GM18868 (cell line): Measurements from ENCODE around the gene STON2.
"Not testable (repeated sequence)": the region's sequence is repeated elsewhere in the genome, so short reads cannot be mapped to it uniquely, and the experiment has no call there.

ENCODE experiments used
- ATAC-seq: cut with Tn5 transposase; IDR thresholded peaks from one replicate; pipeline ENCODE4 v1.9.1; 2021; ENCODE audit warnings: mild to moderate bottlenecking, moderate library complexity; ENCODE audit not compliant: unreplicated experiment

The STON2 gene

DNA sequence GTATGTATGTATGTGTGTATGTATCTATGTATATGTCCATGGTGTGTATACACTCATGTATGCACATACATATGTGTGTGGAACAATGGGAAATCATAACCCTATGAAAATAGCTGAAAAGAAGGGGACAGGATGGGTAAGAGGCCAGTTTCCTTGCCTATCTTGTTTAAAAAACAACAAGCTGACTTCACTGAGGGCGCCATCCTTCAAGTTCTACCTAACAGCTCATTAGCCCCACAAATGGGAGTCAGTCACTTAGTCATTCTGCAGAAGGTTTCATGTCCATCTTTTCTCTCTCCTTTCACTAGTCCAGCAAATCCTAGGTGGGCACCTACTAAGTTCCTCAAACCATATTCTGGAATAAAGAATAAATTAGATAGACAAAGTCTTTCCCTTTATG lies 14.7 kb downstream of the STON2 start:
- ATAC-seq, result no peak

DNA sequence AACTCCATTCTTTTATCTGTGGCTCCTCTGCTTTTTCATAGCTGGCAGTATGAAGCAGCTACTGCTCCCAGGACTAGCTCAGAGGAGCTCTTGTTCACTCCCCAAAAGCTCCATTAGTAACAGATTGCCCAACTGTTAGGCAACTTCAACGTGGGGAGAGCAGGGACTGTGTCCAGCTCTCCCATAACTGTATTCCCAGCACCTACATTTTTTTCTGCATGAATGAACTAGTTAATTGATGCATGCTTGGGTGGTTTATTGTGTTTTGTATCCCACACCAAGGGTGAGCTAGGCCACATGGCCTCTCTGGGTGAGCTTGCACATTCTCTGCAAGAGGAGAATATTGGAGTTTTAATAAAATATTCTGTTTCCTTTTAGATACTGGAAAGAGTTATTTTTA lies 15.2 kb downstream of the STON2 start:
- ATAC-seq, result no peak

DNA sequence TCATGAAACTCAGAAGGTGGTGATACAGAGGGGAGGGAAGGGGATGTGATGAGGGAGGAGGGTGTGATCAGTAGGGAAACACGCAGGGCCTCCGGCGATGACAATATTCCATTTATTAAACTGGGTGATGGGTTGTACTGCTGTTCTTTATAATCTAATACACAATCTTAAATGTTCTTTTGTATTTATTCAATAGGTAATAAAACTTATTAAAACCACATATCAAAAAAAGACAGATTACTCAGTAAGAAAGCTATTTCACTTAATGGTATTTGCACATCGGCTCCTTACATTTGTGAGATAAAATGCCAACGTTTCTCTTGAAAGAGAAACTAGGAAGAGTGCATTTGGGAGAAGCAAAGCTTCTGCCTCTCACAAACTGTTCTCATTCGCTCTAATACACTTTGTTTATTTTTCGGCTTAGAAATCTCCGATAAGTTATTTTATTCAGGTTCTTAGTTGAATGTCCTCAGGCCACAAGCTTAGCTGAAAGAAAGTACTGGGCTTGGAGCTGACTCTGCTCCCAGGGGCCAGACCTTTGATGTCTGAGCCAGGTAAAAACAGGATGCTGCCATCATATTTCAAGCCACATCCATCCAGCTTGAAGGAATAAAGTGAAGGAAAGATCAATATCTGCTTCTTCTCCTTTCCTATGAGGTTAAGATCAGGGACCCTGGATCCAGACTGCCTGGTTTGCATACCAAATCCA lies 17.5 kb downstream of the STON2 start:
- ATAC-seq, result no peak

DNA sequence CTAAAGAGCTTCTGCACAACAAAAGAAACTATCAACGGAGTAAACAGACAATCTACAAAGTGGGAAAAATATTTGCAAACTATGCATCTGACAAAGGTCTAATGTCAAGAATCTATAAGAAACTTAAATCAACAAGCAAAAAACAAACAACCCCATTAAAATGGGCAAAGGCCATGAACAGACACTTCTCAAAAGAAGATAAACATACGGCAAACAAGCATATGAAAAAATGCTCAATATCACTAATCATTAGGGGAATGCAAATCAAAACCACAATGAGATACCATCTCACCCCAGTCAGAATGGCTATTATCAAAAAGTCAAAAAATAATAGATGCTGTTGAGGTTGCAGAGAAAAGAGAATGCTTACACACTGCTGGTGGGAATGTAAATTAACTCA lies 20.1 kb downstream of the STON2 start:
- not testable (repeated sequence) for ATAC-seq

DNA sequence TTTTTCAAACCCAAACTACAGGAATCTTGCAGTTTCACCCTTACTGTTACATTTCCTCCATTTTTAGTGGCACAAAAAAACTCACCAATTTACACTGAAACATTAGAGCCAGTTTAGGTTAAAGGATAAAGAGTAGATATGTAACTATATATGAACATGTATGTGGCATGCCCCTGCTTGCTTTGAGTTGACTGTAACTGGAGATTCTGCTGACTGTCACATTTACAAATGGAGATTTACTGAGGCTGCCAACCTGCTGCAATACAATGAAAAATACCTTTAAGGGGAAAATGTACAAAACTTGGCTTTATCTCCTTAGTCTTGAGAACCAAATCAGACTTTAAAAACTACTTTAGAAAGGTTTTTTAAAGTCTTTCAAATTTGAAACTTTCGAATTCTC lies 28.3 kb downstream of the STON2 start:
- ATAC-seq, result no peak

DNA sequence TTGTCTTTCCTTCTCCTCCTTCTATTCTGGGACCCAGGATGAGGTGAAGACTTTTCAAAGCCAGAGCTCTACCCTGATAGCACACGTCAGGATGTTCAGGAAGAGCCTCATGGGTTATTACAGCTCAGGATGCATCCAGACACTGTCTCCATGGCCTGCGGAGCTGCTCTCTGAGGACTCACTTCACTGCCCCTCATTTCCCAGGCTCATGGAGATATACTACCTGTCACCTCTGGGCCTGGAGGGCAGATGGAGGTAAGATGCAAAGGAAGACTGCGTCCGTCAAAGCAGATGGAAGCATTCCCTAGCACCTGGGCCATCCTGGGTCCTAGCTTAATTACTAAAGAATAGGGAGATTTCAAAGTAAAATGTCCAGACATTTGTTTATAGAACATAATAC lies 32.6 kb downstream of the STON2 start:
- no peak for ATAC-seq

DNA sequence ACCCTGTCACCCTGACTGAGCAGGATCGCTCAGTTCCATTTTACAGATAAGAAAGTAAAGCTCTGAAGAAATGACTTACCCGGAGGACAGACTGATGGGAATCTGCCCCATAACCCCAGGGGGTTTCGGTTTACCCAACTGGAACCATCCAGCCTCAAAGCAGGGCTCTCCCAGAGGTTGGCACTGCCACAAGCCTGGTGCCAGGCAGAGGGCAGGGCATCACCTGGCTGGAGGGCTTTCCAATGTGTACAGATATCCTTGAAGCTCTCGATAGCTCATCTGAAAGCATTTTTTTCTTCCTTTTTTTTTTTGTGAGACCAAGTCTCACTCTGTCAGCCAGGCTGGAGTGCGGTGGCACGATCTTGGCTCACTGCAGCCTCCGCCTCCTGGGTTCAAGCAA lies 33.2 kb downstream of the STON2 start:
- ATAC-seq, result no peak

DNA sequence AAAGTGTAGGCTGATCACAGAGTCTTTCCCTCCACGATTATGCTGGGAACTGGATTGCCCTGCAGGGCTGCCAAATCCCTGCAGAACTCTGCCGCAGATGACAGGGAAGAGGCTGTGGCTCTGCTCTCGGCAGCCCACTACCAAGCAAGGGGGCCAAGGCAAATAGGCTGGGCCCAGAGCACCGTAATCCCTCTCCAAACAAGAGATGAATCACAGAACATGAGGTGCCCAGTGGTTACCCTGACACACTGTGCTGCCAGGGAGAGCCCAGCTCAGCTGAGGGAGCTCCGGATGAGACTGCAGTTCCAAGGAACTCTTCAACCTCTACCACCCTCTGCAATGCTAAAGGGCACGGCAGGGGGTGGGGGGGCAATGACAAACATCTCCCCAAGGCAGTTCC lies 33.9 kb downstream of the STON2 start:
- ATAC-seq, result no peak

DNA sequence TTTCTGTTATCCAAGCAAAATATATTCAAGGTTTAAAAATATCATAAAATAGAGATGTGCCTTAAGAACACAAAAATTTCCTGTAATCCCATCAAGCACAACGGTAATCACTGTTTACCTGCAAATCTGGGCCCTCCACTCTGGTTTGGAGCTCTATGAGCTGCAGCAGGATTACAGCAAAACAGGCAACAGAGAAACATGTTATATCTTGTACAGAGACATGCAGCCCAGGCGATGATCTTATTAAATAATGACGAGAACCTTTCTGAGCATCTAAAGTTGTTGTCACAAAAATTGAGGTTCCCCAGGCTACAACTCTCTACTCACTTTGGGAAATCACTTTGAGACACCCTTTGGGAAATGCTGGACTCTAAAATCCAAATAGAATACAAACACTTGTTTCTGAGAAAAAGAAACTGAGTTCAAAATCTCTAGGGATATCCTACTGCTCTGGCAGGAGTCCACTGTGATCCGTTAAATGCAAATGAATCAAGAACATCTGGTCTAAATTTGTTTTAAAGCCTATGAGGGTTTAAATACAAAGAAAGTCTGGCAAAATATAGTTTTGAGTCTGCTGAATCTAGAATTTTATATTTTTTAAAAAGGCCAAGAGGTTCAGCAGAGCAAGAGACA lies 36.3 kb downstream of the STON2 start:
- ATAC-seq, result no peak

DNA sequence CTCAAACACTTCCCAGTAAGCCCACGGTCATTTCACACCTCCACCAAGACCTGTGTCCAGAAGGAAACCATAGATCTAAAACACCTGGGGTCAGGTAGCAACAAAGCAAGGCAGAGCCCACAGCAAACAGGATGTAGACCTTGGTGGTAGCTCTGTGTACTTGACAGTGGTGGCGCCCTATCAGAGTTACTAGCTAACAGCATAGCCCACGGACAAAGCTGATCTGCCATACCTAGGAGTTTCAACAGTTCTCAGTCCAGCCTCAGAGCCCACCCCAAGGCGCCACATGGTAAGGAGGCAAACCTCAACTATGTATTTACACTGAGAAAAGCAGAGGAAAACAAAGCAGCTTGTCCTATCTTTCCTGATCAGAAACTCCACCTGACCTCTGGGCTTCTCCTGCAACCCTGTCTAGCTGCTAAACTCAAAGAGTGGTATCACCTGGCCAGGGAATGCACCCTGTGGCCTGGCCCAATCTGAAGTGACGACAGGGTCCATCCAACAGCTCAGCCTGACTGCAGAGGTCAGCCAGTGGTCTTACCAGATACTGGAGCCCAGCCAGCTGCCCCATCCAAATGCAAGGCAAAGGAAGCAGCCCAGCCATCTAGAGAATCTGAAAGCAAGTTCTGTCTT lies 46.3 kb downstream of the STON2 start:
- no peak for ATAC-seq

DNA sequence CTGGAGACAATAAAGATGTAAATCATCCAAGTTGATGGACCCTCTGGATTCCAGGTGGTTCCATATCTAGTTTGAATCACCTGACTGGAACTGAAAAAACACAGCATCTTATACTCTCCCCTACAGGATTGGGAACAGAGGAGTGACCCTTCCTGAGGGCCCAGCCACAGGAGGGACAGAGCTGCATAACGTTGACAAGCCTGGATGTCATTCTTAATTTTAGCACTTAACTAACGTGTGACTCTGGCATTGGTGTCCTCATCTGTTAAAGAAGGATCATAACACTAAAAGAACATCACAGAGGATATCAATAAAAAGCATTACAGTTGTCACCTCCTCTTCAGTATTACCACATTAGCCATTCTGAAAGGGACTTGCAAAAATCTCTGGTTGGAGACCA lies 47.7 kb downstream of the STON2 start:
- no peak for ATAC-seq

DNA sequence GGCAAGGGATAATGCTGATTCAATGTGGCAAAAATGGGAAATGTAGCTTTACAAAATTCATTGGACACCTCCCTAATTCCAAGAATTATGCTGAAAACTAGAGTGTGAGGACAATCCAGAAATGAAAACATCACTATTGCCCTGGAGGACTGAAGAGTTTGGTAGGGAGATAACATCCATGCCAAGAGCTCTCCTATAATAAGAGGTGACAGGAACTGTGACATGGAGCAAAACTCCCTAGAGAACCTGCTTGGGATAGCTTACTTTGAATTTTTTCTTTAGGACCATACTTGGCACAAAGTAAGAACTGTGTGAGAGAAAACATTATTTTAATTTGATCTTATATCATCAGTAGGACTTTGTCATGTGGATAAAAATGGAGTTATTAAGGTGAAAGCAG lies 48.9 kb downstream of the STON2 start:
- ATAC-seq, result no peak

DNA sequence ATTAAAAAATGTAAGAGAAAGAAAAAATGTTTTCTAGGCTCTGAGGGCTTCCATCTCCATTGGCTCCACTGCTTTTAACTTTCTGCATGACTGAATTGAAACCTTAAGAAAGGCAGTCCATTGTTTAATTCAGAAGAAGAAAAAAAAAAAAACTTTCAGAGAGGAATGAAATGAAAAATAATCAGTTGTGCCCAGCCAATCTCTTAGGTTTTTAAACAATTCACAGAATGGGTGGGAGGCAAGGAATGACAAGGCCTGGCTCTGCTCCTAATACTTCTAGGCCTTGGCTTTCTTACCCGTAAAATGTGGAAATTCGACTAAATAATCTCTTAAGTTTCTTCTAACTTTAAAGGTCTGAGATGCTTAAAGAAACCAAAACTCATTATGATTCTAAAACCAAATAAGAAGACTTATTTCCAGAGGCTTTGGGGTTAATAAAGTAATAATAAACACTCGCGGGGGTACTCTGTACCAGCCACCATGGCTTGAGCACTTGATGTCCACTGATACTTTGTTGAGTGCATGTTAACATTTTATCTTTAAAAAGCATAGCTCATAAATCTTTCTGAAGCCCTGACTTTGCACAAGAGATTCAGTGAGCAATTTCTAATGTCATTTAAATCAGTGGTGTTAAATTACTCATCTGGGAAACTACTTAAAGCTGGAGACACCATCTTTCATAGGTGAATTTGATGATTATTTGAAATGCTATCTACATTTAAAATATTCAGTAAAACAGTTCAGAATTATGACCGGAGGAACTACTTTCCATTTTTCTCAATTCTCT lies 49.6 kb downstream of the STON2 start:
- no peak for ATAC-seq

DNA sequence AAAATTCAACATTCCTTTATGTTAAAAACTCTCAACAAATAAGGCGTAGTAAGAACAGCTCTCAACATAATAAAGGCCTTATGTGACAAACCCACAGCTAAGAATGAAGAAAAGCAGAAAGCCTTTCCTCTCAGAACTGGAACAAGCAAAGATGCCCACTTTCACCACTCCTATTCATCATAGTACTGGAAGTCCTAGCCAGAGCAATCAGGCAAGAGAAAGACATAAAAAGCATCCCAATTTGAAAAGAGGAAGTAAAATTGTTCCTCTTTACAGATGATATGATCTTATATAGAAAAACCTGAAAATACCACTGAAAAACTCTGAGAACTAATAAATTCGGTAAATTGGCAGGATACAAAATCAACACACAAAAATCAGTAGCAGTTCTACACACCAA lies 52.1 kb downstream of the STON2 start:
- ATAC-seq, result no peak

DNA sequence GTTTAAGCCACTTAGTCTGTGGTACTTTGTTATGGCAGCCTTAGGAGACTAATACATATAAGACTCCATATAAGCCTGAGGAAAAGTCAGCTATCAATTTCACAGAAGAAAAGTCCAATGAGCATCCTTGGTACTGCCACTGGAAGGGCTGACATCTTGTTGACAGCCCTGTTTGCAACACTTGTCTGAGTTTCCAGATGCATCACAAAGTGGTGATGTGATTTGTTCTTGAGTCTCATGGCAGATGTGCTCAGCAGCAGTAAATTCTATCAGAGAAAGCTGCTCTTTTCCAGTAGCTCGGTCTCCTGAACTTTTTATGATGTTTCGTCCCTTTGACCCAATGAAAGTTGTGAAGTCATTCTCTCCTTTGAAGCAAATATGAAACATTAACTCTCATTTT lies 54.3 kb downstream of the STON2 start:
- ATAC-seq, result no peak

DNA sequence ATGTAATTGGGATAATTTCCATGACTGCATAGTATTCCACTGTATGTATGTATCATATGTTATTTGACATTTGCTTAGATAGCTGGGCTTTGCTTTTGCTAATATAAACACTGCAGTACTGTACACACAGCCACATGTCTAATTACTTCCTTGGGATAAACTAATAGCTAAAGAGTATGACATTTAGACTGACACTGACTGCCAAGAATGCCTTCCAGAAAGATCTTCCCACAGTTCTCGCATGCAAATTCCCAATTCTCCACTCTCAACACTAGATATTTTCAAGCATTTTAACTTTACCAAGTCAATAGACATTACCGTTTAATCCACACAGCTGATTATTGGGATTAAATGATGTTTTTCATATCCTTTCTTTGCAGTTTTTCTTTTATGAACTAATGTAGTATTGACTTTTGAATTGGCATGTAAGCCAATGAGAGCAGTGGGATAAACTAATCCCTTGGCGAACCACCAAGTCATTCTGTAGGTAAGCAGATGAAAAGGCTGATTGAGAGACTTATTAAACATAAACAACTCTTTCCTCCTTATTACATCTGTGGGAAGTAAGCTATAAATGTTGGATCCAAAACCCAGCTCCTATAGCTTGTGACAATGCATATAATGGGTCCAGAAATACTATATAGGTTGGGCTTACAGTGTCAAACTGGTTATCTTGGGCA lies 55.5 kb downstream of the STON2 start:
- no peak for ATAC-seq

DNA sequence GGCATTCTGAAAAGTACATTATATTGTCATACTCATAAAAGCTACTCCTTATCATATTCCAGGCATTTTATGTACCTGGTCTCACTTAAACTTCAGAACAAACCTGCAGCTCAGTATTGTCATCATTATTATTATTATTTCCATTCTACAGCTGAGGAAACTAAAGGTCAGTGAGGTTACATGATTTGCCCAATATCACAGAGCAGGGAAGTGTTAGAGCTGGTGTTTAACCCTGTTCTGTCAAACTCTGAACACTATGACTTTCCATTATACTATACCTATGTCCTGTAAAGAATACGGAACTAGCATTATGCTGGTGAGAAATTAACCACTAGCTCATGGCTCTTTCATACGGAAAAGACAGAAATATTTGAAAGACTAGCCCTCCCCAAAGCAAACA lies 56.4 kb downstream of the STON2 start:
- no peak for ATAC-seq

DNA sequence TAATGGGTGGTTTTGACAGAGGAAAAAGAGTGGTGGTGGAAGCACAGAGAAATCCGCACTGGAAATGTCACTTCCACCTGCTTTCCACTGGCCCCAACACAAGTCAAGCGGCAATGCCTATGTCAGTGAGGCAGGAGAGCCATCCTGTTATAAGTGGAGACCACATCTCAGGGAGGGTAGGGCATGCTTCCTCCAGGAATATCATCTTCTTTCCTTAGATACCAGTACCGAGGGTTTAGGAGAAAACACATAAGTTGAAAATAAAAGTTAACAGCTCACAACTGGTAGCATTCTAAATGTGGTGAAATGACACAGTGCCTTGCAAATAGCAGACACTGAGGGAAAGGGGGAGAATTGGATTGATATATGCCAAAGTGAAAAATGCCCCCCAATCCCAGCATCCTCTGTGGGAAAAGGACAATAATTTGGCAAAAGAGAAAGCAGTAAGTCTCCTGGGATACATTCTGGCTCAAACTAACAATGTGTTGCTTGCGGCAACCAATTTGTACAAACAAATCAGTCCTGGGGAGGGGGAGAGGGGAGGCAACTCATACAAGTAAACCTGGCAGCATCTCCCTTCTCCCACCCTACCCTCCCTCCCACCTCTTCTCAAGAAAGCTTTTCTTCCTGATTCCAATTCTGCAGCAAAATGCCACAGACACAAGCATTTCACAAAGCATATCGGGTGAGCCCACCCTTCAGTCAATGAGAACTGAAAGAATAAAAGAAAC lies 57.1 kb downstream of the STON2 start:
- no peak for ATAC-seq

DNA sequence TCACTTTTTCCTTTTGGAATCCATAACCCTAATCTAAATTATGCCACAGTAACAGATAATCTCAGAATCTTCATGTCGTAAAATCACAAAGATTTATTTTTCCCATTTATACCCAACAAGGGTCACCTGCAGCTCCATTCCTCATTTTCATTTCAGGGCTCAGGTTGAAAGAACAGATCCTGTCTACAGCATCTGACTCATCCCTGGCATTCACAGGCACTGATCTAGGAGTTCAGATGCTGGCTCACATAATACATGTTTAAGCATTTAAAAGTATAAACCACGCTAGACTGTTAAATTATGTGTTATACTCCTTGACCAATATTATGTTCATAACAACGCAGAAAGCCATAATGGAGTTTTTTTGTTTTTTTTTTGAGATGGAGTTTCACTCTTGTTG lies 58.3 kb downstream of the STON2 start:
- no peak for ATAC-seq

DNA sequence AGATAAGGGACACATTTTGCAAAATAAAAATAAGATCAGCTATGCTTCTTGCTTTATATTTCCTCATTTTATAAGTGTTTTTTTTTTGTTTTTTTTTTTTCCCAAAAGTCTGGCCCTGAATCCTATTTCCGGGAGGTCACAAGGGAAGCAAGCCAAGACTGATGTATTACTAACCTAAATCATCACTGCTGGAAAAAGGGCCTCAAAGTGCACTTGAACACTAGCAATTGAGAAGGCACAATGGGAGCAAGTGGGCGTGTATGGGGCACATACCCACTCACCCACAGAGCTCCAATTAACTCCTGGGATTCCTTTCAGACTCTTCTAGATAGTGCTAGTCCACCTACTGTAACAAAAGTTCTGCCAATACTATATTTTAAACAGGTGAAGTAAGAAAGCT lies 58.8 kb downstream of the STON2 start:
- ATAC-seq, result no peak

DNA sequence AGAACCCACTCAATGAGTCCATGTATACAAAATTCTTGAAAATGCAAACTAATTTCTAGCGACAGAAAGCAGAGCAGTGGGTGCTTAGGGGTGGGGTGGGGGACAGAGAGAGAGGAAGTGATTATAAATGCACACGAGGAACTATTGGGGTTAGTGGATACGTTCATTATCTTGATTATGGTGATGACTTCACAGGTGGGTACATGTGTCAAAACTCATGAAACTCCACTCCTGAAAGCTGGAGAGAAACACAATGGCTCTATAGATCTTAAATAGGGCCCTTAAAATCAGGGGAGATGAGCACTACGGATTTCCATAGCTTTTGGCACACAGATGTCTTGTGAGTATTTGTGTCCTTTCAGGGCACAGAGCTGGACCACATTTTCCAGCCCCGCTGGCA lies 59.9 kb downstream of the STON2 start:
- ATAC-seq, result no peak
